HG02623 (cell line): Measurements from ENCODE around the gene DPY19L1.
"Not testable (repeated sequence)": the region's sequence is repeated elsewhere in the genome, so short reads cannot be mapped to it uniquely, and the experiment has no call there.

Experiments
- ATAC-seq: cut with Tn5 transposase; IDR thresholded peaks from one replicate; pipeline ENCODE4 v1.9.1; 2021; ENCODE audit warnings: moderate library complexity; ENCODE audit not compliant: unreplicated experiment

DPY19L1 gene

GRCh38 chr7:35035511-35035961 is 1.7 kb downstream of the DPY19L1 start:
- ATAC-seq = no peak

- ATAC-seq = no peak
These were observed 5.1 kb downstream of the DPY19L1 start for GRCh38 chr7:35032166-35032565.

GRCh38 chr7:35030848-35031247 is 6.4 kb downstream of the DPY19L1 start:
- no peak for ATAC-seq

GRCh38 chr7:35029311-35029710 is 8.0 kb downstream of the DPY19L1 start:
- no peak for ATAC-seq

GRCh38 chr7:35026150-35026549 is 11.1 kb downstream of the DPY19L1 start:
- ATAC-seq = no peak

GRCh38 chr7:35025369-35025870 is 11.9 kb downstream of the DPY19L1 start:
- no peak for ATAC-seq

- no peak for ATAC-seq
These were observed 13.0 kb downstream of the DPY19L1 start for GRCh38 chr7:35024298-35024697.

- ATAC-seq = no peak
These were observed 14.6 kb downstream of the DPY19L1 start for GRCh38 chr7:35022725-35023124.

GRCh38 chr7:35021445-35021844 is 15.8 kb downstream of the DPY19L1 start:
- ATAC-seq = no peak

- no peak for ATAC-seq
These were observed 17.5 kb downstream of the DPY19L1 start for GRCh38 chr7:35019801-35020200.

- ATAC-seq = no peak
These were observed 18.0 kb downstream of the DPY19L1 start for GRCh38 chr7:35019179-35019729.

GRCh38 chr7:35015346-35015859 is 21.9 kb downstream of the DPY19L1 start:
- no peak for ATAC-seq

GRCh38 chr7:35012160-35012559 is 25.1 kb downstream of the DPY19L1 start:
- ATAC-seq = no peak

GRCh38 chr7:35011085-35011484 is 26.2 kb downstream of the DPY19L1 start:
- no peak for ATAC-seq

- ATAC-seq = no peak
These were observed 29.5 kb downstream of the DPY19L1 start for GRCh38 chr7:35007768-35008167.

- ATAC-seq = no peak
These were observed 32.7 kb downstream of the DPY19L1 start for GRCh38 chr7:35004531-35005095.

- no peak for ATAC-seq
These were observed 33.5 kb downstream of the DPY19L1 start for GRCh38 chr7:35003679-35004303.

- not testable (repeated sequence) for ATAC-seq
These were observed 34.1 kb downstream of the DPY19L1 start for GRCh38 chr7:35003177-35003650.

GRCh38 chr7:34998335-34998734 is 39.0 kb downstream of the DPY19L1 start:
- not testable (repeated sequence) for ATAC-seq

GRCh38 chr7:34996423-34997090 is 40.7 kb downstream of the DPY19L1 start:
- ATAC-seq = not testable (repeated sequence)

- ATAC-seq = no peak
These were observed 41.5 kb downstream of the DPY19L1 start for GRCh38 chr7:34995757-34996156.
